HG02798 (cell line): ENCODE measurements around the gene NUDCD2.

Source experiments
- ATAC-seq: cut with Tn5 transposase; IDR thresholded peaks from one replicate; pipeline ENCODE4 v1.9.1; 2021; ENCODE audit warnings: mild to moderate bottlenecking; ENCODE audit not compliant: unreplicated experiment, poor library complexity

NUDCD2 gene

GRCh38 chr5:163459819-163460561 lies at the start of gene NUDCD2:
Gene NUDCD2 (minus strand): TSS chr5:163460102. CDS start chr5:163460050, 52 bp downstream.
- peak; percentile 84 for ATAC-seq

- no peak for ATAC-seq
Observed at GRCh38 chr5:163509291-163509951, 49.5 kb upstream of the NUDCD2 start.

GRCh38 chr5:163508753-163509152 lies 48.9 kb upstream of the NUDCD2 start:
- no peak for ATAC-seq

- no peak for ATAC-seq
Observed at GRCh38 chr5:163506726-163507125, 46.8 kb upstream of the NUDCD2 start.

GRCh38 chr5:163506095-163506457 lies 46.2 kb upstream of the NUDCD2 start:
- ATAC-seq, result peak; percentile 16

- peak; percentile 92 for ATAC-seq
Observed at GRCh38 chr5:163505368-163506094, 45.6 kb upstream of the NUDCD2 start, which contains the start of gene MAT2B. Gene MAT2B (plus strand): TSS chr5:163505619. CDS start chr5:163505687, 68 bp downstream.

- ATAC-seq, result no peak
Observed at GRCh38 chr5:163505049-163505367, 45.1 kb upstream of the NUDCD2 start.

GRCh38 chr5:163504079-163504931 lies 44.4 kb upstream of the NUDCD2 start:
- no peak for ATAC-seq

- ATAC-seq, result no peak
Observed at GRCh38 chr5:163503106-163504078, 43.5 kb upstream of the NUDCD2 start.

GRCh38 chr5:163502521-163502920 lies 42.6 kb upstream of the NUDCD2 start:
- ATAC-seq, result no peak

- no peak for ATAC-seq
Observed at GRCh38 chr5:163498886-163499285, 39.0 kb upstream of the NUDCD2 start.

GRCh38 chr5:163497315-163497714 lies 37.4 kb upstream of the NUDCD2 start:
- peak; percentile 55 for ATAC-seq

GRCh38 chr5:163496286-163496685 lies 36.4 kb upstream of the NUDCD2 start:
- no peak for ATAC-seq

GRCh38 chr5:163489745-163490075 lies 29.8 kb upstream of the NUDCD2 start:
- ATAC-seq, result no peak

GRCh38 chr5:163489055-163489744 lies 29.3 kb upstream of the NUDCD2 start:
- no peak for ATAC-seq

GRCh38 chr5:163478982-163479271 lies 19.0 kb upstream of the NUDCD2 start:
- ATAC-seq, result no peak

GRCh38 chr5:163478126-163478981 lies 18.5 kb upstream of the NUDCD2 start:
- no peak for ATAC-seq

- ATAC-seq, result no peak
Observed at GRCh38 chr5:163475411-163475810, 15.5 kb upstream of the NUDCD2 start.
